ENCODE data around the gene SARS1. TPM values are rescaled to one million over a fixed set of nuclear protein-coding genes. Genes with fewer than 3 reads are reported as not detected.
A peak's percentile ranks its signal among the peaks of the same experiment; 100 is the strongest.

Gene SARS1
- polyA plus RNA-seq, 1 experiment: 411 TPM

DNA sequence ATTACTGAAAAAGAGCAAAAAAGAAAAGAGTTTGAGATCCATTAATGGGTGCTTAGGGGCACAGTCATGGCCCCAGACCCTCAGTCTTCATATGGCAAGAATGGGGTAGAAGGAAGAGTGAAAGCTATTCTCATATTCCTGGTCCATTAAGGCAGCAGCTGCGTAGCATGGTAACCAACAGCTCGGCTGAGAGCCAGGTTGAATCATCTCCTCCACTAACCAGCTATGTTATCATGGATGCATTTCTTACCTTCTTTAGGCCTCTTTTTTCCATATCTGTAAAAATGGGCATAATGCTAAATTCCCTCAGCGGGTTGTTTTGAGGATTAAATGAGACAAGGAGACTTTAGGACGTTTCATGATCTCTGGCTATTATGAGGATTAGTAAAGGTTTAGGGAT, 15.0 kb upstream of the SARS1 start:
- TF ChIP-seq, protein P1, sequence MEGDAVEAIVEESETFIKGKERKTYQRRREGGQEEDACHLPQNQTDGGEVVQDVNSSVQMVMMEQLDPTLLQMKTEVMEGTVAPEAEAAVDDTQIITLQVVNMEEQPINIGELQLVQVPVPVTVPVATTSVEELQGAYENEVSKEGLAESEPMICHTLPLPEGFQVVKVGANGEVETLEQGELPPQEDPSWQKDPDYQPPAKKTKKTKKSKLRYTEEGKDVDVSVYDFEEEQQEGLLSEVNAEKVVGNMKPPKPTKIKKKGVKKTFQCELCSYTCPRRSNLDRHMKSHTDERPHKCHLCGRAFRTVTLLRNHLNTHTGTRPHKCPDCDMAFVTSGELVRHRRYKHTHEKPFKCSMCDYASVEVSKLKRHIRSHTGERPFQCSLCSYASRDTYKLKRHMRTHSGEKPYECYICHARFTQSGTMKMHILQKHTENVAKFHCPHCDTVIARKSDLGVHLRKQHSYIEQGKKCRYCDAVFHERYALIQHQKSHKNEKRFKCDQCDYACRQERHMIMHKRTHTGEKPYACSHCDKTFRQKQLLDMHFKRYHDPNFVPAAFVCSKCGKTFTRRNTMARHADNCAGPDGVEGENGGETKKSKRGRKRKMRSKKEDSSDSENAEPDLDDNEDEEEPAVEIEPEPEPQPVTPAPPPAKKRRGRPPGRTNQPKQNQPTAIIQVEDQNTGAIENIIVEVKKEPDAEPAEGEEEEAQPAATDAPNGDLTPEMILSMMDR (IDR thresholded peaks at IDR 0.05; ENCODE audit: insufficient read depth, low read depth, low read length): no peak
- Histone ChIP-seq H3K27me3 (ENCODE audit: control insufficient read depth, insufficient read depth, low read length) (no peaks in the 10 kb centered on the region), H3K4me3 (ENCODE audit: low read depth, low read length) (no peak overlapping the region), H3K36me3 (ENCODE audit: control insufficient read depth, insufficient read depth, low read length) (no peaks in the 10 kb centered on the region)
- POLR2A ChIA-PET: interaction anchor here (0.8 kb wide), 1 partner anchor 16 kb away, joined by 3 read pairs; no protein-coding TSS in a partner anchor
- CTCF ChIA-PET: interaction anchor here (1.0 to 5.4 kb wide), 12 partner anchors 9 to 333 kb away, joined by 3 to 48 read pairs (median 4); partner anchors contain the start of genes SARS1 and SORT1
- no peak for DNase-seq (ENCODE audit: low read depth)

- CTCF ChIA-PET: interaction anchor here (1.1 to 5.4 kb wide), 9 partner anchors 8 to 291 kb away, joined by 3 to 48 read pairs (median 10); partner anchors contain the start of genes SARS1 and SORT1
- DNase-seq (ENCODE audit: low read depth): no peak
- H3K4me3 ChIP-seq (ENCODE audit: low read depth, low read length): no peak overlapping the region
- no peaks in the 10 kb centered on the region for H3K36me3 ChIP-seq (ENCODE audit: control insufficient read depth, insufficient read depth, low read length)
- POLR2A ChIA-PET: no interaction called here
- H3K27me3 ChIP-seq (ENCODE audit: control insufficient read depth, insufficient read depth, low read length): no peaks in the 10 kb centered on the region
- TF ChIP-seq, protein P1 (IDR thresholded peaks at IDR 0.05; ENCODE audit: insufficient read depth, low read depth, low read length): no peak
Measured at GRCh38 chr1:109199710-109200109, 14.0 kb upstream of the SARS1 start.

- H3K4me3 ChIP-seq (ENCODE audit: low read depth, low read length): no peak overlapping the region
- ChIA-PET CTCF (interaction anchor here (0.6 to 5.4 kb wide), 13 partner anchors 12 to 331 kb away, joined by 3 to 48 read pairs (median 4); partner anchors contain the start of genes SARS1 and SORT1), POLR2A (no interaction called here)
- TF ChIP-seq, protein P1 (IDR thresholded peaks at IDR 0.05; ENCODE audit: insufficient read depth, low read depth, low read length): peak; percentile 85
- H3K27me3 ChIP-seq (ENCODE audit: control insufficient read depth, insufficient read depth, low read length): no peaks in the 10 kb centered on the region
- H3K36me3 ChIP-seq (ENCODE audit: control insufficient read depth, insufficient read depth, low read length): no peaks in the 10 kb centered on the region
- peak; percentile 65 for DNase-seq (ENCODE audit: low read depth)
Measured at GRCh38 chr1:109201123-109201703, 12.5 kb upstream of the SARS1 start.

DNA sequence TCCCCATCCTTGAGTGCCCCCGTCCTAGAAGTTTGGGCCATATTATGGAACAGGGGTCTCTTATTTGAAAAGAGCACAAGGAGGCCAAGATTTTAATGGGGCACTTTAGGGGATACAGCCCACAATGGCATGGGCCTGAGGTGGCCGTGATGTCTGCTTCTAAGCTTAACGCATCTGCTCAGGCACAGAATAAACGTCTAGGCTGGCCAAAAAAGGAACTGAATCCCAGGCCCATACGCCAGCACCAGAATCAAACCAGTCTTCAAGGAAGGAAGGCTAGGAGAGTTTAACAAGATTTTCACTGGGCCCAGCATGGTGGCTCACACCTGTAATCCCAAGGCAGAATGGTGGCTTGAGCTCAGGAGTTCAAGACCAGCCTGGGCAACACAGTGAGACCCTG, 9.2 kb upstream of the SARS1 start:
- H3K36me3 ChIP-seq (ENCODE audit: control insufficient read depth, insufficient read depth, low read length): no peaks in the 10 kb centered on the region
- no peak for DNase-seq (ENCODE audit: low read depth)
- H3K27me3 ChIP-seq (ENCODE audit: control insufficient read depth, insufficient read depth, low read length): no peaks in the 10 kb centered on the region
- POLR2A ChIA-PET: no interaction called here
- CTCF ChIA-PET: interaction anchor here (2.1 kb wide), 1 partner anchor 8 kb away, joined by 6 read pairs; the partner anchor contains the start of gene SARS1
- H3K4me3 ChIP-seq (ENCODE audit: low read depth, low read length): no peak overlapping the region
- TF ChIP-seq, protein P1 (IDR thresholded peaks at IDR 0.05; ENCODE audit: insufficient read depth, low read depth, low read length): no peak

DNA sequence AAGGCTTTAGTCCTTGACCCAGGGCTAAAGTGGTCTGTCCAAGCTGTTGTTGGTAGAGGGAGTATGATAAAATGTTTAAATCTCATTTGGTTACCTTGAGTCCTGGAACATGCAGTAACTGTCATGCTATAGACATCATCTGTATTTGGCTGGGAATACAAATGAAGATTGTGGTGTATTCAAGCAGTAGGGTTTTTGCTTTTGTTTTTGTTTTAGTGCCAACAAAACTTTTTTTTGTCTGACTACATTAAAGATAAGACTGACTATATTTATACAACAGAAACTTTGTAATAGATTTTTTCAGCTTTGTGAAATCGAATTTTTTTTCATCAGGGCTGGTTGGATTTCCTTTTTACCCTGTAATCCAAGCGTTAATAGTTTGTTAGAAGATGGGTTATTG, 7.4 kb upstream of the SARS1 start:
- no peaks in the 10 kb centered on the region for H3K36me3 ChIP-seq (ENCODE audit: control insufficient read depth, insufficient read depth, low read length)
- no peak for DNase-seq (ENCODE audit: low read depth)
- no peak overlapping the region for H3K4me3 ChIP-seq (ENCODE audit: low read depth, low read length)
- ChIA-PET CTCF (interaction anchor here (1.4 kb wide), 1 partner anchor 12 kb away, joined by 3 read pairs; no protein-coding TSS in a partner anchor), POLR2A (interaction anchor here (0.6 kb wide), 1 partner anchor 828 kb away, joined by 18 read pairs; the partner anchor contains the start of gene STRIP1)
- TF ChIP-seq, protein P1 (IDR thresholded peaks at IDR 0.05; ENCODE audit: insufficient read depth, low read depth, low read length): no peak
- no peaks in the 10 kb centered on the region for H3K27me3 ChIP-seq (ENCODE audit: control insufficient read depth, insufficient read depth, low read length)

All from BJ (cell line).